Esophagus squamous epithelium (tissue), 5 donors: ENCODE data around the gene OPTC. TPM values are rescaled to one million over a fixed set of nuclear protein-coding genes. Genes with fewer than 3 reads are reported as not detected.

Source experiments
- DNase-seq: peaks from one replicate; lab custom pipeline; 2025; lab: John Stamatoyannopoulos, UW
- H3K27ac ChIP-seq, 4 donors: fragments of 200-600 bp; sonication (generic); one replicate each; pipeline ENCODE4 v1.5.1; 2016 to 2019; ENCODE audit warnings: mild to moderate bottlenecking in 1 of 4
- H3K27me3 ChIP-seq, 4 donors: fragments of 200-600 bp; sonication (generic); 1 replicate in 3 of 4; 2 replicates in 1 of 4; pipeline versions ENCODE4 v1.5.1 to v1.6.0; 2017 to 2021; ENCODE audit warnings: antibody characterized with exemption in 1 of 4
- H3K36me3 ChIP-seq, 3 donors: fragments of 200-600 bp; sonication (generic); one replicate each; pipeline ENCODE4 v1.5.1; 2016 to 2019
- H3K4me1 ChIP-seq, 3 donors: fragments of 200-600 bp; sonication (generic); one replicate each; pipeline ENCODE4 v1.5.1; 2017 to 2019
- H3K4me3 ChIP-seq, 4 donors: fragments of 200-600 bp; sonication (generic); 1 replicate in 3 of 4; 2 replicates in 1 of 4; pipeline ENCODE4 v1.5.1; 2016 to 2019; ENCODE audit warnings: mild to moderate bottlenecking in 2 of 4, moderate library complexity in 1 of 4
- H3K9me3 ChIP-seq, 3 donors: fragments of 200-600 bp; sonication (generic); one replicate each; pipeline ENCODE4 v1.5.1; 2016 to 2019
- CTCF ChIP-seq, 6 experiments: fragments of 450-650 bp in 4 of 6; fragments of 200-600 bp in 2 of 6; sonication (generic) in 2 of 6; IDR thresholded peaks; one replicate each; pipeline ENCODE4 v1.5.1; 2016 to 2019; ENCODE audit warnings: antibody characterized with exemption in 6 of 6, mild to moderate bottlenecking in 4 of 6, moderate library complexity in 4 of 6
- POLR2A ChIP-seq, 4 donors: fragments of 450-650 bp; IDR thresholded peaks; one replicate each; pipeline ENCODE4 v1.6.1; 2017; ENCODE audit warnings: antibody characterized with exemption in 4 of 4, mild to moderate bottlenecking in 4 of 4, moderate library complexity in 3 of 4
- WGBS, 2 donors: methylation state at CpG; one replicate each; pipeline ENCODE4 v1.1.5; 2018; 5-methylcytosine and 5-hydroxymethylcytosine counted together
- intact Hi-C: fragments of 100-400 bp; cut with DNase I; formaldehyde crosslinking; loops from one replicate; pipeline ENCODE4 v1.15.0; 2022
- total RNA-seq, 4 donors: library from RNA; depleted of rRNA; stranded (reverse); fragments of >200 nt; gene quantifications; one replicate each; pipeline ENCODE4 v1.1.0, GENCODE V29; 2016
- donor health status: DM: yes; HTN: yes; CAD: no.

OPTC gene
- total RNA-seq, 4 donors from 2014 or later, result not detected

GRCh38 chr1:203476216-203476814, 17.6 kb upstream of the OPTC start:
- Histone ChIP-seq H3K9me3 (no peaks in the 10 kb centered on the region), H3K36me3 (no peaks in the 10 kb centered on the region), H3K27ac (peak overlapping the region; percentile 67 to 92 (median 88)), H3K4me3 (peak overlapping the region; percentile 16 to 67 (median 44)), H3K4me1 (peaks cover 8 to 31% (median 10%) of the 10 kb centered on the region in 3 donors), H3K27me3 (peaks cover 0 to 20% (median 0%) of the 10 kb centered on the region in 4 donors)
- no peak for DNase-seq
- intact Hi-C loops, result no loop called here
- TF ChIP-seq POLR2A (IDR thresholded peaks at IDR 0.05), result no peak
- 61 to 64% methylated on average over 9 of the region's 9 CpGs for WGBS, 2 donors

- peaks cover 8 to 39% (median 16%) of the 10 kb centered on the region in 3 donors for H3K4me1 ChIP-seq
- H3K27ac ChIP-seq, result peak overlapping the region; percentile 67 to 92 (median 88)
- WGBS, 2 donors, result 73 to 84% methylated on average over 3 of the region's 3 CpGs
- intact Hi-C loops, result no loop called here
- peak overlapping the region; percentile 16 to 67 (median 44) for H3K4me3 ChIP-seq
- no peak for DNase-seq
- no peaks in the 10 kb centered on the region for H3K9me3 ChIP-seq
- H3K27me3 ChIP-seq, result peaks cover 0 to 17% (median 0%) of the 10 kb centered on the region in 4 donors
- no peaks in the 10 kb centered on the region for H3K36me3 ChIP-seq
- no peak for TF ChIP-seq CTCF (IDR thresholded peaks at IDR 0.05)
- TF ChIP-seq POLR2A (IDR thresholded peaks at IDR 0.05), result no peak
Observed at GRCh38 chr1:203477748-203478147, 16.2 kb upstream of the OPTC start.

- no peak for TF ChIP-seq CTCF (IDR thresholded peaks at IDR 0.05)
- TF ChIP-seq POLR2A (IDR thresholded peaks at IDR 0.05), result no peak
- H3K27ac ChIP-seq, result peak overlapping the region; percentile 67 to 92 (median 88)
- no peak for DNase-seq
- intact Hi-C loops, result no loop called here
- no peaks in the 10 kb centered on the region for H3K9me3 ChIP-seq
- H3K4me3 ChIP-seq, result peak overlapping the region; percentile 16 to 67 (median 44)
- WGBS, 2 donors, result 65 to 72% methylated on average over 3 of the region's 3 CpGs
- H3K36me3 ChIP-seq, result no peaks in the 10 kb centered on the region
- H3K27me3 ChIP-seq, result peaks cover 0 to 17% (median 0%) of the 10 kb centered on the region in 4 donors
- peaks cover 8 to 43% (median 16%) of the 10 kb centered on the region in 3 donors for H3K4me1 ChIP-seq
Observed at GRCh38 chr1:203478231-203478630, 15.7 kb upstream of the OPTC start.

- Histone ChIP-seq H3K27ac (peak overlapping the region; percentile 67 to 92 (median 88)), H3K9me3 (no peaks in the 10 kb centered on the region), H3K4me3 (peak overlapping the region; percentile 4 to 67 (median 44)), H3K36me3 (peaks cover 0 to 6% (median 0%) of the 10 kb centered on the region in 3 donors), H3K27me3 (peaks cover 0 to 17% (median 0%) of the 10 kb centered on the region in 4 donors), H3K4me1 (peaks cover 8 to 51% (median 16%) of the 10 kb centered on the region in 3 donors)
- intact Hi-C loops, result no loop called here
- 71 to 96% methylated on average over 4 to 5 of the region's 5 CpGs for WGBS, 2 donors
- DNase-seq, result no peak
- TF ChIP-seq CTCF (IDR thresholded peaks at IDR 0.05) (no peak), POLR2A (IDR thresholded peaks at IDR 0.05) (no peak)
Observed at GRCh38 chr1:203478986-203479385, 15.0 kb upstream of the OPTC start.

GRCh38 chr1:203479646-203480045, 14.3 kb upstream of the OPTC start:
- Histone ChIP-seq H3K9me3 (no peaks in the 10 kb centered on the region), H3K27me3 (peaks cover 0 to 17% (median 0%) of the 10 kb centered on the region in 4 donors), H3K36me3 (peaks cover 0 to 12% (median 0%) of the 10 kb centered on the region in 3 donors), H3K4me1 (peaks cover 8 to 54% (median 16%) of the 10 kb centered on the region in 3 donors), H3K4me3 (peak overlapping the region in 3 of 4 donors; percentile 36 to 67 (median 51)), H3K27ac (peak overlapping the region; percentile 67 to 92 (median 88))
- no peak for TF ChIP-seq POLR2A (IDR thresholded peaks at IDR 0.05)
- no peak for TF ChIP-seq CTCF (IDR thresholded peaks at IDR 0.05)
- WGBS, 2 donors, result 58 to 80% methylated on average over 2 of the region's 2 CpGs
- DNase-seq, result no peak
- intact Hi-C loops, result no loop called here
